K562 (cell line): ENCODE data around the gene PLEKHN1. TPM values are rescaled to one million over a fixed set of nuclear protein-coding genes. Genes with fewer than 3 reads are reported as not detected.
A peak's percentile ranks its signal among the peaks of the same experiment; 100 is the strongest.

ENCODE experiments used
- DPF2 ChIP-seq: fragments of 450-650 bp; IDR thresholded peaks from 2 replicates; pipeline ENCODE4 v1.6.1; 2016
- EGR1 ChIP-seq: fragments of 450-650 bp; conservative IDR thresholded peaks from 2 replicates; pipeline ENCODE4 v1.6.1; 2017; ENCODE audit warnings: mild to moderate bottlenecking
- FOXK1 ChIP-seq: sonication (generic); formaldehyde crosslinking; IDR thresholded peaks from 2 replicates; pipeline ENCODE4 v1.8.0; 2022; ENCODE audit warnings: missing genetic modification reagents, mild to moderate bottlenecking, borderline replicate concordance
- KDM1A ChIP-seq, 2 experiments: fragments of 450-650 bp; IDR thresholded peaks; 2 replicates each; pipeline ENCODE4 v1.6.1; 2016; ENCODE audit warnings: mild to moderate bottlenecking in 2 of 2
- MCM2 ChIP-seq: fragments of 450-650 bp; IDR thresholded peaks from 2 replicates; pipeline ENCODE4 v1.6.1; 2017; ENCODE audit warnings: low read depth, mild to moderate bottlenecking
- RAD21 ChIP-seq, 2 experiments: fragments of 250-450 bp in 1 of 2; fragments of 450-650 bp in 1 of 2; sonication (Bioruptor Pico) in 1 of 2; formaldehyde crosslinking in 1 of 2; IDR thresholded peaks in 1 of 2; conservative IDR thresholded peaks in 1 of 2; 2 replicates each; pipeline versions ENCODE4 v1.4.0 to v1.8.0; 2020 to 2022; ENCODE audit warnings: mild to moderate bottlenecking in 2 of 2, moderate library complexity in 1 of 2
- SP2 ChIP-seq: IDR thresholded peaks from 2 replicates; pipeline ENCODE4 v1.6.1; 2011; ENCODE audit warnings: mild to moderate bottlenecking, low read depth, low read length, moderate library complexity; ENCODE audit not compliant: poor library complexity, severe bottlenecking; ENCODE audit errors: extremely low read depth
- TCFL5 ChIP-seq: fragments of 250-450 bp; sonication (Bioruptor Pico); conservative IDR thresholded peaks from 2 replicates; pipeline ENCODE4 v1.6.1; 2021; ENCODE audit warnings: mild to moderate bottlenecking, moderate library complexity, matching md5 sums
- ZFX ChIP-seq: sonication (generic); formaldehyde crosslinking; IDR thresholded peaks from 2 replicates; pipeline ENCODE4 v1.8.0; 2022; ENCODE audit warnings: mild to moderate bottlenecking, missing genetic modification reagents, moderate library complexity
- ZNF316 ChIP-seq: fragments of 450-650 bp; IDR thresholded peaks from 2 replicates; pipeline ENCODE4 v1.6.1; 2016
- ZNF551 ChIP-seq: fragments of 250-450 bp; sonication (Bioruptor Pico); IDR thresholded peaks from 2 replicates; pipeline ENCODE4 v1.5.0; 2021; ENCODE audit warnings: mild to moderate bottlenecking, moderate library complexity
- polyA plus RNA-seq, 8 experiments: library from polyadenylated mRNA; depleted of rRNA in 4 of 8; stranded (reverse) in 5 of 8; unstranded in 3 of 8; fragments of >200 nt; fragmentation: Nextera tagmentation in 2 of 8; fragmentation: Illumina TruSeq in 1 of 8; extraction: Ambion mirVana in 2 of 8; extraction: Trizol in 1 of 8; gene quantifications; 2 replicates each; pipeline versions ENCODE4 v1.2.1 to v1.2.3, GENCODE V29; 2011 to 2014; ENCODE audit warnings: inconsistent platforms in 1 of 8, missing spikeins in 1 of 8
- total RNA-seq, 7 experiments: library from RNA; depleted of rRNA in 6 of 7; stranded (reverse); fragments of >200 nt in 6 of 7; fragmentation: Illumina TruSeq in 2 of 7; extraction: Trizol in 2 of 7; gene quantifications; 2 replicates each; pipeline versions ENCODE4 v1.2.1 to v1.2.3, GENCODE V29; 2011 to 2021; ENCODE audit warnings: low replicate concordance in 1 of 7
- TF ChIP-seq, protein P1 (sequence below), 2 experiments: fragments of 450-650 bp; formaldehyde crosslinking in 1 of 2; IDR thresholded peaks; 2 replicates each; pipeline versions ENCODE4 v1.4.0 to v1.6.1; 2014 to 2020; ENCODE audit warnings: mild to moderate bottlenecking in 2 of 2, borderline replicate concordance in 1 of 2, low read depth in 1 of 2
- TF ChIP-seq, protein P2 (sequence below): fragments of 450-650 bp; IDR thresholded peaks from one replicate; pipeline ENCODE4 v1.6.1; 2018; ENCODE audit warnings: mild to moderate bottlenecking, moderate library complexity; ENCODE audit not compliant: partially characterized antibody
- TF ChIP-seq, protein P3 (sequence below): fragments of 450-650 bp; IDR thresholded peaks from 2 replicates; pipeline ENCODE4 v1.6.1; 2016; ENCODE audit warnings: missing biosample characterization, missing genetic modification characterization

The PLEKHN1 gene
- total and polyA plus RNA-seq, 9 of the 15 experiments (the other 6 are each of a cell fraction or from before 2014, with no cell fraction given) = 0.07 to 1.5 (median 0.13) TPM; not detected in 2

DNA sequence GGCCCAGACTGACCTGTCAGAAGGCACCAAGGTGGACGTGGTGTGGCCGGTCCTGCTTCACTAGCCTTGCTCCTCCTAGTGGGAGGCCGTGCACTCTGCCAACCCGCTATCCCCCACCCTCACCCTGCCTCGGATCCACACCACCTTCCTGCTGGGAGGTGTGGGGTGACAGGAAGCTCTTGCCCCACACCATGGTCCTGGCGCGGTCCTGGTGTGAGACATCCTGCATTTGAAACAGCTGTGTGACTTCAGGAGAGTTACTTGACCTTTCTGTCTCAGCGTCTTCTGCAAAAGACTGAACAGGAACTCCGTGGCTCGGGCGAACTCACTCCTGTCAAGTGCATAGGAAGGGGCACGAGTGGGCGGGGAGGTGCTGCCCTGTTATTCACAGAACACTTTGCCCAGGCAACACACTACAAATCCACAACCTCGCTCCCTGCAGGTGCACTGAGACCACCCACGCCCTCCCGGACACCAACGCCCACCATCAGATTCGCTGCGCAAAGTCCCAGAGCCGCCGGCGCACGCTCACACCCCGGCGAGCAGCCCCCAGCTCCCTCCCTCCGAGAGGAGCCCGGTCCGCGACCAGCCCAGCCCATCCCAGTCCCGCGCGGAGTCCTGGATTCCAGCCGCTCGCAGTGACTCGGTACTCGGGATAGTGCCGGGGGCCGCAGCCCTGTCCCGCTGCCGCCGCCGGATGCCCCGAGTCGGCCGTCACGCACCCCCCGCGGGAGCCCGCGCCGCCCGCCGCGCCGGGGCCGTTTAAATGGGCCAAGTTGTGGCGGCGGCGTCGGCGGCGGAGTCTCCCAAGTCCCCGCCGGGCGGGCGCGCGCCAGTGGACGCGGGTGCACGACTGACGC is 42.9 kb upstream of the PLEKHN1 start, which contains the start of gene SAMD11 (continued):
- no peak for TF ChIP-seq DPF2
- no peak for TF ChIP-seq ZNF551
- no peak for TF ChIP-seq TCFL5 (CRISPR knock-in tag)
- TF ChIP-seq KDM1A (IDR thresholded peaks at IDR 0.05) = peak; percentile 40 to 70; a peak in 3 of 4 replicates
- no peak for TF ChIP-seq ZNF316
- TF ChIP-seq FOXK1 = no peak
- peak; percentile 84 for TF ChIP-seq EGR1
- peak; percentile 11 for TF ChIP-seq SP2
- TF ChIP-seq, protein P1, sequence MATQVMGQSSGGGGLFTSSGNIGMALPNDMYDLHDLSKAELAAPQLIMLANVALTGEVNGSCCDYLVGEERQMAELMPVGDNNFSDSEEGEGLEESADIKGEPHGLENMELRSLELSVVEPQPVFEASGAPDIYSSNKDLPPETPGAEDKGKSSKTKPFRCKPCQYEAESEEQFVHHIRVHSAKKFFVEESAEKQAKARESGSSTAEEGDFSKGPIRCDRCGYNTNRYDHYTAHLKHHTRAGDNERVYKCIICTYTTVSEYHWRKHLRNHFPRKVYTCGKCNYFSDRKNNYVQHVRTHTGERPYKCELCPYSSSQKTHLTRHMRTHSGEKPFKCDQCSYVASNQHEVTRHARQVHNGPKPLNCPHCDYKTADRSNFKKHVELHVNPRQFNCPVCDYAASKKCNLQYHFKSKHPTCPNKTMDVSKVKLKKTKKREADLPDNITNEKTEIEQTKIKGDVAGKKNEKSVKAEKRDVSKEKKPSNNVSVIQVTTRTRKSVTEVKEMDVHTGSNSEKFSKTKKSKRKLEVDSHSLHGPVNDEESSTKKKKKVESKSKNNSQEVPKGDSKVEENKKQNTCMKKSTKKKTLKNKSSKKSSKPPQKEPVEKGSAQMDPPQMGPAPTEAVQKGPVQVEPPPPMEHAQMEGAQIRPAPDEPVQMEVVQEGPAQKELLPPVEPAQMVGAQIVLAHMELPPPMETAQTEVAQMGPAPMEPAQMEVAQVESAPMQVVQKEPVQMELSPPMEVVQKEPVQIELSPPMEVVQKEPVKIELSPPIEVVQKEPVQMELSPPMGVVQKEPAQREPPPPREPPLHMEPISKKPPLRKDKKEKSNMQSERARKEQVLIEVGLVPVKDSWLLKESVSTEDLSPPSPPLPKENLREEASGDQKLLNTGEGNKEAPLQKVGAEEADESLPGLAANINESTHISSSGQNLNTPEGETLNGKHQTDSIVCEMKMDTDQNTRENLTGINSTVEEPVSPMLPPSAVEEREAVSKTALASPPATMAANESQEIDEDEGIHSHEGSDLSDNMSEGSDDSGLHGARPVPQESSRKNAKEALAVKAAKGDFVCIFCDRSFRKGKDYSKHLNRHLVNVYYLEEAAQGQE (IDR thresholded peaks at IDR 0.05; ENCODE audit: borderline replicate concordance) = no peak
- TF ChIP-seq, protein P1 (CRISPR knock-in tag; IDR thresholded peaks at IDR 0.05; ENCODE audit: low read depth) = 0 out of 2 replicates have a peak, but pooled peaks have one; percentile 39
- TF ChIP-seq, protein P2, sequence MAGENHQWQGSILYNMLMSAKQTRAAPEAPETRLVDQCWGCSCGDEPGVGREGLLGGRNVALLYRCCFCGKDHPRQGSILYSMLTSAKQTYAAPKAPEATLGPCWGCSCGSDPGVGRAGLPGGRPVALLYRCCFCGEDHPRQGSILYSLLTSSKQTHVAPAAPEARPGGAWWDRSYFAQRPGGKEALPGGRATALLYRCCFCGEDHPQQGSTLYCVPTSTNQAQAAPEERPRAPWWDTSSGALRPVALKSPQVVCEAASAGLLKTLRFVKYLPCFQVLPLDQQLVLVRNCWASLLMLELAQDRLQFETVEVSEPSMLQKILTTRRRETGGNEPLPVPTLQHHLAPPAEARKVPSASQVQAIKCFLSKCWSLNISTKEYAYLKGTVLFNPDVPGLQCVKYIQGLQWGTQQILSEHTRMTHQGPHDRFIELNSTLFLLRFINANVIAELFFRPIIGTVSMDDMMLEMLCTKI = no peak
- TF ChIP-seq, protein P3, sequence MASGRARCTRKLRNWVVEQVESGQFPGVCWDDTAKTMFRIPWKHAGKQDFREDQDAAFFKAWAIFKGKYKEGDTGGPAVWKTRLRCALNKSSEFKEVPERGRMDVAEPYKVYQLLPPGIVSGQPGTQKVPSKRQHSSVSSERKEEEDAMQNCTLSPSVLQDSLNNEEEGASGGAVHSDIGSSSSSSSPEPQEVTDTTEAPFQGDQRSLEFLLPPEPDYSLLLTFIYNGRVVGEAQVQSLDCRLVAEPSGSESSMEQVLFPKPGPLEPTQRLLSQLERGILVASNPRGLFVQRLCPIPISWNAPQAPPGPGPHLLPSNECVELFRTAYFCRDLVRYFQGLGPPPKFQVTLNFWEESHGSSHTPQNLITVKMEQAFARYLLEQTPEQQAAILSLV (tag) = no peak
- peak; percentile 26; the same call in 1 of the 2 replicates for TF ChIP-seq ZFX (CRISPR knock-in tag)
- TF ChIP-seq MCM2 = no peak
- no peak for TF ChIP-seq RAD21 (CRISPR knock-in tag; conservative IDR thresholded peaks at IDR 0.05 in 1 of 2, IDR thresholded peaks at IDR 0.05 in 1 of 2)
